Loucy (cell line): ENCODE measurements around the gene LRRC47.

Experiments
- CTCF ChIP-seq: fragments of 200-600 bp; sonication (generic); conservative IDR thresholded peaks from 2 replicates; pipeline ENCODE4 v1.5.1; 2014; ENCODE audit warnings: mild to moderate bottlenecking, antibody characterized with exemption, low read length
- EZH2phosphoT487 ChIP-seq: fragments of 200-600 bp; IDR thresholded peaks from 2 replicates; pipeline ENCODE4 v1.6.1; 2018; ENCODE audit warnings: antibody characterized with exemption, mild to moderate bottlenecking, moderate library complexity, borderline replicate concordance

DNA sequence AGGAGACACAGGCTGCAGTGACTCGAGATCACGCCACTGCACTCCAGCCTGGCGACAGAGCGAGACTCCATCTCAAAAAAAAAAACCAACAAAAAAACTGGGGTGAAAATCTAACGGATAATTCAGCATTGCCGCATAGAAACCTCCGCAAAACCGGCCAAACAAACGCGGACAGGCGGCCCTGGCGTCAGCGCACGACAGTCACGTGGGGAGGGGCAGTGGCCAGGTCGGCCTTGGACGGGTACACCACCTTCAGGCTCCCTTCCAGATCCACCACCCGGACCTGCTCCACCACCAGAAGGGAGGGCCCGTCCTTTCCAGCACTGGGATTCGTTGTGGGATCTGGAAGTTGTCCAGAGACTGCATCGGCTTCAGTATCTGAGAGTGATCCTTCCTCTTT is 15.4 kb downstream of the LRRC47 start:
- TF ChIP-seq CTCF (no peak), EZH2phosphoT487 (no peak)
